ENCODE data around the gene TMEM30B. TPM values are rescaled to one million over a fixed set of nuclear protein-coding genes. Genes with fewer than 3 reads are reported as not detected.

TMEM30B gene
- total RNA-seq, 1 experiment from 2014 or later, result 0.09 TPM

DNA sequence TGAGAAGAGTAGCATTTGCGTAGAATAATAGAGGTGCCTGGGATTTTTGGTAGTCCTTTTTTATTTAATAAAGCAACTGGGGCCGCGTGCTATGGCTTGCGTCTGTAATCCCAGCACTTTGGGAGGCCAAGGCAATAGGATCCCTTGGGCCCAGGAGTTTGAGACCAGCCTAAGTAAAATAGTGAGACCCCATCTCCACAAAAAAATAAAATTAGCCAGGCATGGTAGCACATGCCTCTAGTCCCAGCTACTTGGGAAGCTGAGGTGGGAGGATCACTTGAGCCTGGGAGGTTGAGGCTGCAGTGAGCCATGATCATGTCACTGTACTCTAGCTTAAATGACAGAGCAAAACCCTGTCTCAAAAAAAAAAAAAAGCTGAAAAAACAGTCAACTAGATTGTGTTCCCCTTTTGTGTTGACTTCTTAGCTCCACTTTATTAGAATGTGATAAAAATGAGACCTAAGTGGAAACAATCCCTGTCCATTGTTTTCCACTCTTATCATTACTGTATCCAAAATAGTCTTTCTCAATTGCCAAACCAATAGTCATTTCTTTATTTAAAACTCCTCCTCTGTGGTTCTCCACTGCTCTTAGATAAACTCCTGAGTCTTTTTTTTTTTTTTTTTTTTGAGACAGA, 47.6 kb upstream of the TMEM30B start:
- Mint-ChIP-seq H3K4me3 (ENCODE audit: unreplicated experiment) (no peak overlapping the region), H3K9me3 (ENCODE audit: unreplicated experiment) (no peaks in the 10 kb centered on the region), H3K36me3 (ENCODE audit: insufficient read depth, unreplicated experiment) (no peaks in the 10 kb centered on the region), H3K27ac (ENCODE audit: low read depth, unreplicated experiment) (no peak overlapping the region), H3K27me3 (ENCODE audit: insufficient read depth, unreplicated experiment) (no peaks in the 10 kb centered on the region), H3K4me1 (ENCODE audit: insufficient read depth, unreplicated experiment) (peaks cover 8% of the 10 kb centered on the region)
- intact Hi-C loops (cut with micrococcal nuclease), result no loop called here
- DNase-seq (ENCODE audit: unreplicated experiment), result no peak
- CTCF ChIA-PET, result no interaction called here
- BruUV-seq (replicated peaks), result no TSS peak
- POLR2A ChIA-PET, result no interaction called here
- no peak for TF ChIP-seq CTCF (IDR thresholded peaks at IDR 0.05; ENCODE audit: unreplicated experiment)

DNA sequence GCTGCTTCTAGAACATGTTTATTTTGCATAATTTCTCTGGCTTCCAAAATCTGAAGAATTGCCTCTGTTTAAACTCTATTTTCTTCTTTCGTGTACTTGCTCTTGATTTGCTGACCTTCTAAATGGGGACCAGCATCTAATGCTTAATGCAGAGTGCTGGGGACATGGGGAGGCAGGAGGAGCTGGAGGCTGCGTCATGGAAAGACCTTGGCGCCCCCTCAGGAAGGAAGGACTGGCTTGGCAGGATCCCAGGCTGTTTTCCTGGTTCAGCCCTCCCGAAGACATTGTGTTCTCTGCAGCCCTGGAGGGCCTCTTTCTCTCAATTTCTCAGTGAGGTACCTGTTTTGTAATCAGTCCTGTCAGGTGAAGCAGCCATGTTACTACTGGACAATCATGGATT, 45.7 kb upstream of the TMEM30B start:
- no peaks in the 10 kb centered on the region for H3K9me3 Mint-ChIP-seq (ENCODE audit: unreplicated experiment)
- TF ChIP-seq CTCF (IDR thresholded peaks at IDR 0.05; ENCODE audit: unreplicated experiment), result no peak
- intact Hi-C loops (cut with micrococcal nuclease), result no loop called here
- peak; percentile 72 for DNase-seq (ENCODE audit: unreplicated experiment)
- H3K36me3 Mint-ChIP-seq (ENCODE audit: insufficient read depth, unreplicated experiment), result no peaks in the 10 kb centered on the region
- H3K27me3 Mint-ChIP-seq (ENCODE audit: insufficient read depth, unreplicated experiment), result no peaks in the 10 kb centered on the region
- no TSS peak for BruUV-seq (replicated peaks)
- H3K27ac Mint-ChIP-seq (ENCODE audit: low read depth, unreplicated experiment), result no peak overlapping the region
- ChIA-PET POLR2A (interaction anchor here (1.0 kb wide), 1 partner anchor 17 kb away, joined by 5 read pairs; no protein-coding TSS in a partner anchor), CTCF (no interaction called here)
- H3K4me1 Mint-ChIP-seq (ENCODE audit: insufficient read depth, unreplicated experiment), result peaks cover 23% of the 10 kb centered on the region
- no peak overlapping the region for H3K4me3 Mint-ChIP-seq (ENCODE audit: unreplicated experiment)

GRCh38 chr14:61326146-61326545, 45.0 kb upstream of the TMEM30B start:
- no peaks in the 10 kb centered on the region for H3K9me3 Mint-ChIP-seq (ENCODE audit: unreplicated experiment)
- no peaks in the 10 kb centered on the region for H3K27me3 Mint-ChIP-seq (ENCODE audit: insufficient read depth, unreplicated experiment)
- no peak for DNase-seq (ENCODE audit: unreplicated experiment)
- POLR2A ChIA-PET, result interaction anchor here (1.0 kb wide), 1 partner anchor 18 kb away, joined by 5 read pairs; no protein-coding TSS in a partner anchor
- CTCF ChIA-PET, result no interaction called here
- no TSS peak for BruUV-seq (replicated peaks)
- TF ChIP-seq CTCF (IDR thresholded peaks at IDR 0.05; ENCODE audit: unreplicated experiment), result no peak
- H3K27ac Mint-ChIP-seq (ENCODE audit: low read depth, unreplicated experiment), result no peak overlapping the region
- peaks cover 23% of the 10 kb centered on the region for H3K4me1 Mint-ChIP-seq (ENCODE audit: insufficient read depth, unreplicated experiment)
- intact Hi-C loops (cut with micrococcal nuclease), result no loop called here
- no peaks in the 10 kb centered on the region for H3K36me3 Mint-ChIP-seq (ENCODE audit: insufficient read depth, unreplicated experiment)
- no peak overlapping the region for H3K4me3 Mint-ChIP-seq (ENCODE audit: unreplicated experiment)

DNA sequence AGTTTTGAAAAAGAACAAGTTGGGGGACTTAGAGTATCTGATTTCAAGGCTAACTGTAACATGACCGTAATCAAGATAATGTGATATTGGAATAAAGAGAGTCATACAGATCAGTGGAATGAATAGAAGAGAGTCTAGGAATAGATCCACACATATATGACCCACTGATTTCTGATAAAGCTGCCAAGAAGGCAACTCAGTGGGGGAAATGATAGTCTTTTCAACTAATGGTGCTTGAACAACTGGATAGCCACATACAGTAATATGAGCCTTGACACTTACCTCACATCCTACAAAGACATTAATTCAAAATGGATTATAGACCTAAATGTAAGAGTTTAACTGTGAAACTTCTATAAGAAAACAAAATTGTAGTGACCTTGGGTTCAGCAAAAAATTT, 44.0 kb upstream of the TMEM30B start:
- Mint-ChIP-seq H3K27me3 (ENCODE audit: insufficient read depth, unreplicated experiment) (no peaks in the 10 kb centered on the region), H3K4me3 (ENCODE audit: unreplicated experiment) (no peak overlapping the region), H3K4me1 (ENCODE audit: insufficient read depth, unreplicated experiment) (peaks cover 23% of the 10 kb centered on the region), H3K27ac (ENCODE audit: low read depth, unreplicated experiment) (no peak overlapping the region), H3K9me3 (ENCODE audit: unreplicated experiment) (no peaks in the 10 kb centered on the region), H3K36me3 (ENCODE audit: insufficient read depth, unreplicated experiment) (no peaks in the 10 kb centered on the region)
- no peak for DNase-seq (ENCODE audit: unreplicated experiment)
- POLR2A ChIA-PET, result interaction anchor here (0.6 to 1.1 kb wide), 2 partner anchors 66 to 103 kb away, joined by 3 read pairs; no protein-coding TSS in a partner anchor
- no peak for TF ChIP-seq CTCF (IDR thresholded peaks at IDR 0.05; ENCODE audit: unreplicated experiment)
- no TSS peak for BruUV-seq (replicated peaks)
- CTCF ChIA-PET, result no interaction called here
- intact Hi-C loops (cut with micrococcal nuclease), result no loop called here
